GM19372 (cell line): ENCODE measurements around the gene STK4.
"Not testable (repeated sequence)": the region's sequence is repeated elsewhere in the genome, so short reads cannot be mapped to it uniquely, and the experiment has no call there.

Experiments used
- ATAC-seq: cut with Tn5 transposase; IDR thresholded peaks from one replicate; pipeline ENCODE4 v1.9.1; 2021; ENCODE audit warnings: mild to moderate bottlenecking, low read depth, moderate library complexity; ENCODE audit not compliant: unreplicated experiment

Gene STK4

DNA sequence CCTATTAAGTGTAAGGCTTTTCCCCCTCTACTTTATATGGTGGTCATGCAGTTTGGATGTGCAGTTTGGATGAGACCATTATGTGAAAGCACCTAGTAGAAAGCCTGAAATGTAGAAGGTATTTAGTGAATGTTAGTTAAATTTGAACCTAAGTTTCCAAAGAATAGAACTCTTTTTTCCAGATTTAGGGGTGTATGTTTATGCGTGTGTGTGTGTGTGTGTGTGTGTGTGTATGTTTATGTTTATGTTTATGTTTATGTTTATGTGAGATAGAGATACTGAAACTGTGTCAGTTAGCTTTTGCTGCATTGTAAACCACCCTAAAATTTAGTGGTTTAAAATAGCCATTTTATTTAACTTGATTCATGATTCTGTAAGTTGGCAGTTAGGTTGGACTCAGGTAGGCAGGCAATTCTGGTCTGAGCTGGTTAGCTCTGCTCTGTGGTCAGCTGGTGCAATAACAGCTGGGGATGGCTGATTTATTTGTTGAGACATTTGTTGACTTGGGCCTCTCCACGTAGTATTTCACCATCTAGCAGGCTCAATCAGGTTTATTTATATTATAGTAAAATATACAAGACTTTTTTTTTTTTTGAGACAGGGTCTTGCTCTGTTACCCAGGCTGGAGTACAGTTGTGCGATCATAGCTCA, 54.0 kb downstream of the STK4 start:
- ATAC-seq = no peak

DNA sequence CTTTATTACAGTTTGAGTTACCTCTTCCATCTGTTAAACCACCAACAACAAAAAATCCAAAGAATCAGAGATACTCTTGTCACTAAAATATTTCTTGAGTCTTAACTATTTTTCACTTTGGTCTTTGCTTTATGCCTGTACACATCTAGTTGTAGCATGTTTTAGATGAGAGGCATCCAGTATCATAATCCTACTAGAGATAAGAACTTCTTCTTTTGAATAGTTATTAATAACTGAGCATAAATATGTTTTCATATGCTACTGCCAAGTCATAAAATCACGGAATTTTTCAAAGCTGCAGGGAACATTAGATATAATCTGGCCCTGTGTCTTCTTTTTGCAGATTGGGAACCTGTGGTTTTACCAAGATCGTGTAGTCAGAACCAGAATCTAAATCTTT, 55.3 kb downstream of the STK4 start:
- ATAC-seq = no peak

DNA sequence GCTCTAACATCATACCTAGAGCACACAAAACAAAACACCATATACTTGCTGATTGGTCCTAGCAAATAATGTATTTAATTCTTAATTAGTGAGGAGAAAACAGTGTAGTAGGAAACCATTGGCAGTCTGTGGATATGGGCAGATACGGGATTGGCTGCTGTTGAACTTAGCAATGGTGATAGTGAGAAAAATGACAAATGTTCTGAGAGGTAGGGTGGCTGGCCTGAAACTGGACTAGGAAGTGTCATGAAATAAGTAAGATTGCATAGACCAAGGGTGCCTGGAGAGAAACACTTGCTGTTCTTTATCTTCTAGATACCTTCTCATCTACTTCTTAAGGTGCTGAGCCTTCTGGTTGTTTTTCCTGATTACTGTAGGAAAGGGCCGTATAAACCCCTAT, 56.8 kb downstream of the STK4 start:
- not testable (repeated sequence) for ATAC-seq

DNA sequence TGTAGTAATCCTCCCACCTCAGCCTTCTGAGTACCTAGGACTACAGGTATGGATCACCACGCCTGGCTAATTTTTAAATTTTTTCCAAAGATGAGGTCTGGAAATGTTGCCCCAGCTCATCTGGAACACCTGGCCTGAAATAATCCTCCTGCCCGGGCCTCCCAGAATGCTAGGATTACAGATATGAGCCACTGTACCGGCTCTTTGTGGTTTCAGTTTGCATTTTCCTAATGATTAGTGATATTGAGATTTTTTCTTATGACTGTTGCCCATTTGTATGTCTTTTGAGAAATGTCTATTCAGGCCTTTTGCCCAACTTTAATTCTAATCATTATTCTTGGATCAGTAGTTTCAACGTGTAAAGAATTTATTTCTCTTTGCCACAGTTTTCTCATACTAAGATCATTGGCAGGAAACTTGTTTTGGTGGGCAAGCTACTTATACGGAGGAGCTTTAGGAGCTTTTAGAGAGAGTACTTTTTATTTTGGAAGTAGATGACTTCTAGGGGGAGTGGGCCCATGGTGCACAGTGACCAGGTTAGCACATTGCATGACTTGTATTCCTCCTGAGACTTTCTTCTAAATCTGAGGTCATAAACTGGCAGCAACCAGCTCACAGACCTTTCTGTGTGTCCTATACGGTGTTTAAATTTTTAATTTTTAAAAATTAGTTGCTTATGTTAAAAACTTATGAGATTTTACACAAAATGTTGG, 62.3 kb downstream of the STK4 start:
- ATAC-seq = no peak

DNA sequence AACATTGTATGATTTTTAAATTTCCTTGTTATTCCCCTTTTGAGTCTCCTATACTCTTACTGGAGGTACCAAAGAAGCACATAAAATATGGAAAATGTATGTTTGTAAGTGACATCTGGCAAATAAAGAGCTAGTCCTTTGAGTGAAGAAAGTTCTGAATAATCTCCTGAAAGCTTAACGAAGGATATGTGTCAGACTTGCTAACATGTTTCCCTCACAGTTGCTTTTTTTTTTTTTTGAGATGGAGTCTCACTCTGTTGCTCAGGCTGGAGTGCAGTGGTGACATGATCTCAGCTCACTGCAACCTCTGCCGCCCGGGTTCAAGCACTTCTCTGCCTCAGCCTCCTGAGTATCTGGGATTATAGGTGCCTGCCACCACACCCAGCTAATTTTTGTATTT, 63.6 kb downstream of the STK4 start:
- no peak for ATAC-seq

DNA sequence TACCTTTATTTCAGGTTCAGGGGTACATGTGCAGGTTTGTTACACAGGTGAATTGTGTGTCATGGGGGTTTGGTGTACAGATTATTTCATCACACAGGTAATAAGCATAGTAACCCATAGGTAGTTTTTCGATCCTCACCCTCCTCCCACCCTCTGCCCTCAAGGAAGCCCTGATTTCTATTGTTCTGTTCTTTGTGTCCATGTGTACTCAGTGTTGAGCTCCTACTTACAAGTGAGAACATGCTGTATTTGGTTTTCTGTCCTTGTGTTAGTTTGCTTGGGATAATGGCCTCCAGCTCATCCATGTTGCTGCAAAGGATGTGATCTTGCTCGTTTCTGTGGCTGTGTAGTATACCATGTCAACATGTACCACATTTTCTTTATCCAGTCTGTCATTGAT, 66.0 kb downstream of the STK4 start:
- ATAC-seq = no peak

DNA sequence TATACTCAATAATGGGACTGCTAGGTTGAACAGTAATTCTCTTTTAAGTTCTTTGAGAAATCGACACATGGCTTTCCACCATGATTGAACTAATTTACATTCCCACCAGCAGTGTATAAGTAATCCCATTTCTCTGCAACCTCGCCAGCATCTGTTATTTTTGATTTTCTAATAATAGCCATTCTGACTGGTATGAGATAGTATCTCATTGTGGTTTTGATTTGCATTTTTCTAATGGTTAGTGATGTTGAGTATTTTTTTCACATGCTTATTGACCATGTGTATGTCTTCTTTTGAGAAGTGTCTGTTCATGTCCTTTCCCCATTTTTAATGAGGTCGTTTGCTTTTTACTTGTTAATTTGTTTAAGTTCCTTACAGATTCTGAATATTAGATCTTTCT, 66.5 kb downstream of the STK4 start:
- ATAC-seq = no peak

DNA sequence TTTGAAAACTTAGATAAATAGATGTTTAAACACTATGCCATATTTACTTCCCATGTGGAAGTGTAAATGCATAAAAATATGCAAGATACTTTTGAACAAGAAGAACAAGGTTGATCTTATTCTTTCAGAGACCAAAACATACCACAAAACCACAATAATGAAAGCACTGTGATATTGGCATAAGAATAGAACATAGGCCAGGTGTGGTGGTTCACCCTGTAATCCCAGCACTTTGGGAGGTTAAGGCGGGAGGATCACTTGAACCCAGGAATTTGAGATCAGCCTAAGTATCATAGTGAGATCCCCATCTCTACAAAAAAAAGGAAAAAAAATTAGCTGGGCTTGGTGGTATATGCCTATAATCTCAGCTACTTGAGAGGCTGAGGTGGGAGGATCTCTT, 68.1 kb downstream of the STK4 start:
- ATAC-seq = no peak

DNA sequence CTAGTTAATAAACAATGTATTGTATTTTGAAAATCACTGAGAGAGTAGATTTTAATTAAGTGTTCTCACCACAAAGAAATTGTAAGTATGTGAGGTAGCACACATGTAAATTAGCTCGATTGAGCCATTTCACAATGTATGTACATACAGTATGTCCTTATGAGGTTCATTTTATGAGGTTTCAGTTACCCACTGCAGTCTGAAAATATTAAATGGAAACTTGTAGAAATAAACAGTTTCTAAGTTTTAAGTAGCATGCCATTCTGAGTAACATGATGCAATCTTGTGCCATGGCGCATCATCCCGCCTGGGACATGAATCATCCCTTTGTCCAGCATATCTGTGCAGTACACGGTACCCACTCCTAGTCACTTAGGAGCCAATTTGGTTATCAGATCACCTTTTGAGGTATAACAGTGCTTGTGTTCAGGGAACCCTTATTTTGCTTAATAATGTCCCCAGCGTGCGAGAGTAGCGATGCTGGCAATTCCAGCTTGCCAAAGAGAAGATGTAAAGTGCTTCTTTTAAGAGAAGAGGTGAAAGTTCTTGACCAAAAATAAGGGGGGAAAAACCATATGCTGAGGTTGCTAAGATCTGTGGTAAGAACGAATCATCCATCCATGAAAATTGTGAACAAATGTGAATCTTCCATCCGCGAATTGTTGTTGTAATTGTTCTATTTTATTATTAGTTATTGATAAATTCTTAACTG, 69.9 kb downstream of the STK4 start:
- ATAC-seq = no peak

DNA sequence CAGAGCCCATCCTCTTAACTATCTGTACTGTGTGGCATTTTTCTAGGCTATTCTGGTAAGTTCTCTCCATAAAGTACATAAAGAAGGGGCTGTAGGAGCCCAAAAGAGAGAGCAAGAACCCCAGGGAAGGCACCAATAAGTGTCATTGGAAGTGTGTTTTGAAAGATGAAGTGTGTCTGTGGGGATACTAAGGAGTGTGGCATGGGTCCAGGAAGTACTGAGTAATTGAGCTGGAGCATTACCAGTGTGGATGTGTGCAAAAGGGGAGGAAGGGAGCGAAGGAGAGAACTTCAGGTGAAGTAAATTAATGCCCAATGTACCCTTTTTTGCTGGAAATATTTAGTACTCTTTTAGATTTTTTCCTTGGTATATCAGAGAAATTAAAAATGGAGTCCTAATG, 70.7 kb downstream of the STK4 start:
- no peak for ATAC-seq

DNA sequence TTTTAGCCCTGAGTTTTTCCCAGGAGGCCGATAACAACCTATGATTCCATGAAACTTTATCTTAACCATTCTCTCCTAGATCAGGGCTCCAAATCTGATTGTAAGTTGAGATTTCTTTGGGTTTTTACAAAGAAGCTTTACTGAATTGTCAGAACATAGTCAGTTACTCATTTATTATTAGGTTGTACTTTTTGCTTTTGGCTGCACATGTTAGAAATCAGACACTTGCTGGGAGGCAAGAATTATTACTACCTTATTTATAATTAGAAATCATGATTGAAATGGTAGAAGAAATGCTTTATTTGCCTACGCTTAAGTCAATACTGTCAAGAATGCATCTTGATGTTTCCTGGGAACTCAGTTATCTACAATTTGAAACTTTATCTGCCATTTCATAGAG, 71.3 kb downstream of the STK4 start:
- ATAC-seq = no peak

DNA sequence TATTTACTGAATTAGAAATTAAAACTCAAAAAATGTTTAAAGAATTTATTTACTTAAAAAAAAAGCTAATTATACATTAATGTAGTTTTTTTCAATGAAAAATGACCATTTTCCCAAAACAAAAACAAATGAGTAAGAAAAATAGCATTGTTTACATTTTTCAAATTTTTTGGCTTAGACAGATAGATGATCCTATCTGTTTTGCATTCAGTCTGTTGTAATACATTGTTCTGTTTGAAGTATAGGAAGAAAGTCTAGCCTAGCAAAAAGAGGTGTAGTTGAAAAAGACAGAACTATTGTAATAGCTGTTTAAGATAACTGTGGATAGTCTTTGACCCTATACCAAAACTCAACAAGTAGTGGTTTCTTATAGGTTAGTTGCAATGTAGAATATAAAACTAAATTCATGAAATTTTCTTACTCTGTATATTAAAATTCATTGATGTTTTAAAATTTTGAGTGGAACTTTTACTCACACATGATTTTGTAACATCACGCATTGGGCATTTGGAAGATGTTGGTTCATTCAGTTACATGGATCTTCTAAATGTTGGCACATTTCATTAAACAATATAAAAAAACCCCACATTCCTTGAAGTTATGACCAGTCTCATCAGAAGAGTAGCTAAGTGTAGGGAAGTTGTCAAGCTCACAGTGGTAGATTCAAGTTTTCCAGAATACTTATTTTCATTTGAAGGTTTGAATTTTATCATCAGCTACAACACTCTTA, 72.6 kb downstream of the STK4 start:
- no peak for ATAC-seq

DNA sequence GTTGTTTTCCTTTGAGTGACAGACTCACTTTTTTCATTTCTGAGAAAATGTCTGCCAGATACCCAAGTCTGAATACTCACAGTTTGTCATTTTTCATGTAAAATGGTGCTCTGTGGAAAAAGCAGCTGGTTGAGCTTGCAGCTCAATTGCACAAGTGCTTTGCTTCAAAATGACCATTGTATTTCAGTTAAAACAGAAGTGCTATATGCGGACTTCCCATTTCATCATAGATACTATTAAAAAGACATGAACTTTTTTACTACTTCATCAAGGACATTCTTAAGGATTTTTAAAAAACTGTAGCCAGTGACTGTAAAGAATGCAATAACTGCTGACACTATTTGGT, 73.1 kb downstream of the STK4 start:
- ATAC-seq = no peak

DNA sequence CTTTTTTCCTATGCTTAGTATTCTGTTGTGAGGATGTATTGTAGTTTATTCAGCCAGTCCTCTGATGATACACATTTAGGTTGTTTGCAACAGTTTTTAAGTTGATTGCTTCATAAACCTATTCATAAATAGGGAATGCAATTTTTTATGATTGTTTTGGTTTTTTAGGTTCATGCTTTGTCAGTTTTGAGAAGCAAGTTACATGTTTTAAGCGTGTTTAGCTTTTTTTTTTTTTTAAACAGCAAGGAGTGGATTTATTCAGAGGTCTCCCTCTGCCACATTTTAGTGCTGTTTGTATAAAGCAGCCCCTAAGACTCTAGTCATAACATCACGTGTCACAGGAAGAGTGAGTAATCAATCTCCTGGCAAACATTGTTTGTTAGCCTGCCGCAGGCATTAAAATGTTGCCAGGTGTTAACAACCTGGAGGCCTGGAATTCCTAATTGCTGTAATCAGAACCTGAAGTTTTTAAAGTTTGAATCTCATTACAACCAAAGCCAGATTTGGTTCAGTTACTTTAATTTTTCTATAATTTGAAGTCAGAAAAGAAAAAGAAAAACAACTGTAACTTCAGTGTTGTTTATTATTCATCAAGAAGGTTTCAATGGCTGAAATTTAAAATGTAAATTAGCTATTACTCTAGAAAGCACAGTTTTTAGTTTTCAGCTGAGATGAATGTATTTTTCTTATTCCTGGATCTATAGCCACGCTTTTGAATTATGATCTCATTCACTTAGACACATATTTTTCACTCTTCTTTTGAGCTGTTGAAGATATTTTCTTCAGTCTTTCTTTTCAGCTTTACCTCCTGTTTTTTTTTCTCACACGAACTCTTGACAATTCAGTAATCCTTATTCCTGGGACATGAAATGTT, 75.4 kb downstream of the STK4 start:
- no peak for ATAC-seq

DNA sequence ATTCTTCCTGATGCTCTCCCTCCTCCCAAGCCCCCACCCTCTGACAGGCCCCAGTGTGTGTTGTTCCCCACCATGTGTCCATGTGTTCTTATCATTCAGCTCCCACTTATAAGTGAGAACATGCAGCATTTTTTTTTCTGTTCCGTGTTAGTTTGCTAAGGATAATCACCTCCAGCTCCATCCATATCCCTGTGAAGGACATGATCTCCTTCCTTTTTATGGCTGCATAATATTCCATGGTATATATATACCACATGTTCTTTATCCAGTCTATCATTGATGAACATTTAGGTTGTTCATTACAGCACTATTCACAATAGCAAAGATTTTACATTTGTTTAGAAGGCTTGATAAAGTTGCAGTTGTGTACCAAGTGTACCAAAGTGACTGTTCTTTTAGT, 76.7 kb downstream of the STK4 start:
- ATAC-seq = no peak

DNA sequence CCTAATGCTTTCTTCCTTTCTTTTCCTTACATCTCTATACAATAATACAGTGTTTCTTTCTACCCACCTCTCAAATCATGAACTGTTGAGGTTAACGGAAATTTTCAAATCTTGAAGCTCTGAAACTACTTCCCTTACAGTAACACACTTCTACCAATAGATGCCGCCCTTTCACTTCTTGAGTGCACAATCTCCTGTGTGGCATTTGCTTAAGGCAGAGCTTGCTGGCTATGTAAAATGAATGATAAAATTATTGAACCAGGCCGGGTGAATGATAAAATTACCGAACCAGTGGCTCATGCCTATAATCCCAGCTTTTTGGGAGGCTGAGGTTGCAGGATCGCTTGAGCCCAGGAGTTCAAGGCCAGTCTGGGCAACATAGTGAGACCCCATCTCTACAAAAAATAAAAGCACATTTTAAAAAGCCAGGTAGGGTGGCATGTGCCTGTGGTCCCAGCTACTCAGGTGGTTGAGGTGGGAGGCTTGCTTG, 77.8 kb downstream of the STK4 start:
- ATAC-seq = no peak

DNA sequence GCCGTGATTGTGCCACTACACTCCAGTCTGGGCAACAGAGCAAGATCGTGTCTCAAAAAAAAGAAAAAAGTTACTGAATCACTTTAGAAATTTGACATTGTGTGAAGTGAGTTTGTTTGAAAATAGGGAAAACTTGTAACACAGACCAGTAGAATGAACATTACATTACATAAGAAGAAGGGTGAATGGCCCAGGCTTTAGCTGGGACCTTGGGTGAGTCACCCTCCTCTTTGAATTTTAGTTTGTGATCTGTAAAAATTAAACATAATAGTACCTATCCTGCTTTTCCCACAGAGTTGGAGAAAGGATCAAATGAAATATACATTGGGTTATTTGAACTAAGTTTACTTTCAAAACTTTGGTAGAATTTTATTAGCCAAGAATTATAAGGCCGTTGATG, 78.3 kb downstream of the STK4 start:
- ATAC-seq = no peak

DNA sequence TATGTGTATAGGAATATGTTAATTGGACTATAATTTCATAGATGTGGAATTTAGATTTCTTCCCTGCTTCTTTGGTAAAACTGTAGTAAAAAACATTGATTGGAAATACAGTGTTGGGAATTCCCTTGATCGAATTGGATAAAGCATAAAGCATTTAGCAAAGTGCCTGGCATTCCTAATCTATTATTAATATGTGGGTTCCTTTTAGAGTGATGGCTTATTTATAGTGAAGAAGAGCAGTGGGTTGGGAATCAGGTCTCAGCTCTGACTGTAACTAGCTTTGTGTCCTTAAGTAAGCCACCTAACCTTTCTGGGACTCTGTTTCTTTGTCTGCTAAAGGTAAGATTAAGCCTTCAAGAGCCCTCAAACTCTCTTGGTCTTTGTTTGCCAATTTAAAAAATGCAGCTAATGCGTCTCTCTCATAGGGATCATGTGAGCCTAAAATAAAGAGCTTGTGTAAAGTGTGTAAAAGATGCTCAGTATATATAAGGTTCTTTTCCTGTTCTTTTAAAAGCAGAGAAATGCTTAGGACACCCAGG, 81.3 kb downstream of the STK4 start:
- no peak for ATAC-seq

DNA sequence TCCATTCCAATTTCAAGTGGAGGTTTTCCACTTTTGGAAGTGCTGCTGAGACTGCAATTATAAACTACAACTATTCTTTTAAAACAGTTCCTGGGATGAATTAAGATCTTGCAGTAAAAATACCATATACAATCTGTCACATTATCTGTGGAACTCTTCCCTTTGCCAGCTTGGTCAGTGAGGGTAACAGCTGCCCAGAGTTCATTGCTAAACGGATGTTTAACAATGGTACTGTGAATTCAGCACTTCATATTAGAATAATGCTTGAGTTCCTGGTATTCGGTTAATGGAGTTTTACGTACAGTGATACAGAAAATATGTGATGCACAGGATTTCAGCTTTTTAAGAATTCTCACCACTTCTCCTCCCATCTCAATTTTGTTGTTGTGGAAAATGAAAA, 83.1 kb downstream of the STK4 start:
- ATAC-seq = no peak

DNA sequence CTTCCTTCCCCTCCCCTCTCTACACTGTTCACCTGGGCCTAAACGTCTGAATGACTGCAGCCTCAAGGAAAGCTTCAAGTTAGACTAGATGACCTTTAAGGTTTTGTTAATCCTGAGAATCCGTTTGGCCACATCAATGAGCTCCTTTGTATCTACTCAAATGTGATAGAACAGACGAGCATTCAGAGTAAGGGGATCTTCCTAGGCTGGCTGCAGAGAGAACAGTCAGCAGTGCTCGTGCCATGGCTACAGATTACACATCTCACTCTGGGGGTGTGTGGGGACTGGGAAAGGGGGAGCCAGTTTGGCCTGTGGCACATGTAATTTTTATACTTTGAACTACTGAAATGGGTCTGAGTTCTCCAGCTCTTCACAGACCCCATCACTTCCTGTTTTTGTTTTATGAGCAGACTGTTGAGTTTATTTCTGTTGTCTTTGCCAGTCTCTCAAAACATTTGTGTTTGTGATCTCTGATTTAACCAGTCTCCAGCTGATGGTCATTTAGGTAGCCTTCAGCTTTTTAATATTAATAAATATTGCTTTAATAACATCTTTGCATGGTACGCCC, 83.7 kb downstream of the STK4 start:
- no peak for ATAC-seq
